SH-SY5Y (cell line): ENCODE measurements around the gene PGGHG.

Experiments used
- GATA2 ChIP-seq: IDR thresholded peaks from 2 replicates; pipeline ENCODE4 v1.6.1; 2011; ENCODE audit warnings: mild to moderate bottlenecking, low read depth, low read length
- GATA3 ChIP-seq: IDR thresholded peaks from 2 replicates; pipeline ENCODE4 v1.6.1; 2011; ENCODE audit warnings: low read depth, mild to moderate bottlenecking, low read length, moderate library complexity

DNA sequence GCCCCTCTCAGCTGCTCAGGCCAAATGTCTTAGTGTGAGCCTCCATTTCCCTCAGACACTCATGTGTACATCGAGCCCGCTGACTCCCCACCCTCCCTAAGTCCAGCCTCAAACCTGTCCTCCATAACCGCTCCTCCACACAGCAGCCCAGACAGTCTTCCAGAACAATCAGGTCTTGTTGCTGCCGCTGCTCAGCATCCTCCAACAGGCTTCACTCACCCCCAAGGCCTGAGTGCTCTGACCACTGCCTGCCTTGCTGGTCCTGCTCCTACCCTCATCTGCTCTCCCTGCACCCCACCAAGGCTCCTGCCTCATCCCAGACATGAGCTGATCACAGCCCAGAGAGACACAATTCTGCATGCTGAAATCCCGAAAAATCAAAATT is 35.0 kb upstream of the PGGHG start:
- no peak for TF ChIP-seq GATA2
- no peak for TF ChIP-seq GATA3
